Activated T-cell treated with anti-CD3 and anti-CD28 coated beads, Interleukin-2, amount 50 U/mL, for 72 hours (primary cell): Measurements from ENCODE around the gene SLC22A13. TPM values are rescaled to one million over a fixed set of nuclear protein-coding genes. Genes with fewer than 3 reads are reported as not detected.
"Not testable (repeated sequence)": the region's sequence is repeated elsewhere in the genome, so short reads cannot be mapped to it uniquely, and the experiment has no call there.

Experiments
- ATAC-seq, 2 donors: fragments of 150-1000 bp; cut with Tn5 transposase; replicated peaks in 1 of 2; 2 replicates each; pipeline ENCODE4 v1.10.0; 2021; ENCODE audit warnings: moderate library complexity in 2 of 2, mild to moderate bottlenecking in 1 of 2
- DNase-seq, 2 donors: peaks; one replicate each; pipeline ENCODE4 v3.0.0; 2021 to 2022; ENCODE audit warnings: mixed read lengths in 1 of 2
- H3K27ac Mint-ChIP-seq: one replicate; pipeline ENCODE4 v1.8.0; 2022; ENCODE audit warnings: mild to moderate bottlenecking, moderate library complexity, mixed read lengths
- H3K27me3 Mint-ChIP-seq: one replicate; pipeline ENCODE4 v1.8.0; 2022; ENCODE audit warnings: low read depth, mixed read lengths
- H3K36me3 Mint-ChIP-seq, 2 donors: one replicate each; pipeline ENCODE4 v1.8.0; 2022; ENCODE audit warnings: mixed read lengths in 2 of 2, mild to moderate bottlenecking in 1 of 2; ENCODE audit not compliant: insufficient read depth in 2 of 2
- H3K4me1 Mint-ChIP-seq: one replicate; pipeline ENCODE4 v1.8.0; 2022; ENCODE audit warnings: low read depth, mixed read lengths
- H3K4me3 Mint-ChIP-seq, 2 donors: one replicate each; pipeline ENCODE4 v1.8.0; 2022; ENCODE audit warnings: mild to moderate bottlenecking in 2 of 2, mixed read lengths in 2 of 2, moderate library complexity in 2 of 2
- H3K9me3 Mint-ChIP-seq, 2 donors: one replicate each; pipeline ENCODE4 v1.8.0; 2022; ENCODE audit warnings: mixed read lengths in 2 of 2
- total RNA-seq, 2 donors: library from RNA; stranded (reverse); gene quantifications; one replicate each; pipeline ENCODE4 v1.2.3, GENCODE V29; 2022

SLC22A13 gene
- total RNA-seq, 2 donors from 2014 or later, result 1.0 to 1.2 TPM

GRCh38 chr3:38270606-38271005, 5.0 kb downstream of the SLC22A13 start:
- no peaks in the 10 kb centered on the region for H3K27me3 Mint-ChIP-seq
- peaks cover 12% of the 10 kb centered on the region for H3K4me1 Mint-ChIP-seq
- H3K27ac Mint-ChIP-seq, result no peak overlapping the region
- H3K9me3 Mint-ChIP-seq, result no peaks in the 10 kb centered on the region
- H3K36me3 Mint-ChIP-seq, result peaks cover 0 to 1% of the 10 kb centered on the region in 2 donors
- H3K4me3 Mint-ChIP-seq, result no peak overlapping the region
- DNase-seq, result no peak
- ATAC-seq, result no peak

DNA sequence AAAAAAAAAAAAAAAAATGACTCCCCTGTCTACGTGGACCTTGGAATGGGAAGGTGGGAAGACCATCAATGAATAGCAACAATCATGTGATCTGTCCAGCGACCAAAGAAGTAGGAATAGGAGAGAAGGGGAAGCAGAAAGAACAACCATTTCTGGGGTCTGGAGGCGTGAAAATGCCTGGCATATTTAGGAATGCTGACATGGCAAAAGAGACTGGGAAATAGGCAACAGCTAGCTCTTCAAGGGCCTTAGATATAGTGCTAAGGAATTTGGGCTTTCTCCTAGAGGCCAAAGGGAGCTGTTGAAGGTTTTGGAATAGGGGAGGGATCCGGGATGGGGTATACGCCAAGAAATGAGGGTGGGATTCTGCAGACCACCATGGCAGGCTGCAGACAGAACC, 5.9 kb downstream of the SLC22A13 start:
- Mint-ChIP-seq H3K4me1 (peaks cover 12% of the 10 kb centered on the region), H3K27me3 (no peaks in the 10 kb centered on the region), H3K9me3 (no peaks in the 10 kb centered on the region), H3K36me3 (peaks cover 0 to 1% of the 10 kb centered on the region in 2 donors), H3K27ac (no peak overlapping the region), H3K4me3 (no peak overlapping the region)
- ATAC-seq (no peak), DNase-seq (no peak)

GRCh38 chr3:38274864-38275649, 9.4 kb downstream of the SLC22A13 start:
- H3K9me3 Mint-ChIP-seq, result no peaks in the 10 kb centered on the region
- no peaks in the 10 kb centered on the region for H3K4me1 Mint-ChIP-seq
- DNase-seq (no peak), ATAC-seq (no peak)
- no peaks in the 10 kb centered on the region for H3K27me3 Mint-ChIP-seq
- no peak overlapping the region for H3K4me3 Mint-ChIP-seq
- peaks cover 0 to 1% of the 10 kb centered on the region in 2 donors for H3K36me3 Mint-ChIP-seq
- H3K27ac Mint-ChIP-seq, result no peak overlapping the region

DNA sequence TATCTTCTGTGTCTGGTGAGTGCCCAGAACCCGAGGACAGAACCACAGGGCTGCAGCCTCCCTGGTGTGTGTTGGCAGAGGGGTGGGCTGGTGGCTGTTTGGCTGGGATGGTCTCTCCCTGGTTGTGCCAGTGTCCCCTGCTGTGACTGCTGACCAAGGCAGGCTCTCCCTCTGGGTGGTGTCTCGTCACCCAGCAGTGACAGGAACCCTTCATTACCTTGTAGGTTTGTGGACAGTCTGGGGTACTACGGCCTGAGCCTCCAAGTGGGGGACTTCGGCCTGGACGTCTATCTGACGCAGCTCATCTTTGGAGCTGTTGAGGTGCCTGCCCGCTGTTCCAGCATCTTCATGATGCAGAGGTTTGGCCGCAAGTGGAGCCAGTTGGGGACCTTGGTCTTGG, 10.0 kb downstream of the SLC22A13 start:
- Mint-ChIP-seq H3K27me3 (no peaks in the 10 kb centered on the region), H3K9me3 (no peaks in the 10 kb centered on the region), H3K4me3 (no peak overlapping the region), H3K36me3 (peaks cover 0 to 1% of the 10 kb centered on the region in 2 donors), H3K27ac (no peak overlapping the region), H3K4me1 (no peaks in the 10 kb centered on the region)
- DNase-seq (no peak), ATAC-seq (no peak)

GRCh38 chr3:38276081-38276916, 10.7 kb downstream of the SLC22A13 start:
- H3K27ac Mint-ChIP-seq, result no peak overlapping the region

GRCh38 chr3:38276917-38277630, 11.5 kb downstream of the SLC22A13 start:
- H3K4me3 Mint-ChIP-seq, result no peak overlapping the region
- no peak for ATAC-seq
- H3K27ac Mint-ChIP-seq, result no peak overlapping the region
- DNase-seq, result no peak
- no peaks in the 10 kb centered on the region for H3K9me3 Mint-ChIP-seq
- H3K4me1 Mint-ChIP-seq, result no peaks in the 10 kb centered on the region
- H3K36me3 Mint-ChIP-seq, result no peaks in the 10 kb centered on the region
- no peaks in the 10 kb centered on the region for H3K27me3 Mint-ChIP-seq

More at GRCh38 chr3:38276081-38276916, 10.7 kb downstream of the SLC22A13 start:
- ATAC-seq (no peak), DNase-seq (no peak)
- H3K27me3 Mint-ChIP-seq, result no peaks in the 10 kb centered on the region
- no peaks in the 10 kb centered on the region for H3K4me1 Mint-ChIP-seq
- no peak overlapping the region for H3K4me3 Mint-ChIP-seq
- H3K9me3 Mint-ChIP-seq, result no peaks in the 10 kb centered on the region
- no peaks in the 10 kb centered on the region for H3K36me3 Mint-ChIP-seq

- Mint-ChIP-seq H3K27me3 (no peaks in the 10 kb centered on the region), H3K9me3 (no peaks in the 10 kb centered on the region), H3K4me1 (no peaks in the 10 kb centered on the region), H3K4me3 (no peak overlapping the region), H3K27ac (no peak overlapping the region), H3K36me3 (no peaks in the 10 kb centered on the region)
- no peak for DNase-seq
- no peak for ATAC-seq
These were observed 13.2 kb downstream of the SLC22A13 start for GRCh38 chr3:38278841-38279240.

DNA sequence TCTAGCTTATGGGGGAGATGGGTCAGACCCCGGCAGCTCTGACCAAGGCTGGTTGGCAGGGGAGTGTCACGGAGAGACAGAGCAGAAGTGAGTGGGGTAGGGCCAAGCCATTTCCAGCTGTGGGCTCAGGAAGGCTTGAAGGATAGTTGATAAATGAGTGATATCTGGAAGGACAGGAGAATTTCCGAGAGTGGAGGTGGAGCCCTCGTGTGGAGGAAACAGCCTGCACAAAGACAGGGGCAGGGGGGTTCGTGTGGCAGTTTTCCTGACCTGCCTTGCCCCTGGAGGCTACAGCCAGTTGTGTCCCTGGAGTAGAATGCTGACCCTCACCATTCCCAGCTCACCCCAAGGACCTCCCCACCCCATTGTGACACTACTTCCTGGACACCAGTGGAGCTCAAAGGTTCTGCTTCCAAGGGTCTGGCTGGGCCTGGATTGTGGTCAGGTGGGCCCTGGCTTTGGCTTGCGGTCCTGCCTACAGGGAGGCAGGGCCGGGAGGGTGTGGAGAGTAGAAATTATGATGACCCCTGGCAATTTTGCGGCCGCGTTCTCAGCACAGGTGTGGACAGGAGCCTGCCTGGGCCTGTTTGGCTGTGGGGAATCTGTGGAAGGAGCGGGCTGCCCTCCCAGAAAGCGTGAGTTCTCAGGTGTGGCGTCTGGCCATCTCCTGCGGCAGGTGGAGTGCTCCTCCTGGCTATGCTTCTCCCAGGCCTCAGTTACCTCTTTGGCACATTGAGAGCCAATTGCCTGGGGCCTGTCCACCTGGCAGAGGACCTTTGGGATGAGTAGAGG, 16.5 kb downstream of the SLC22A13 start, which contains the start of gene SLC22A14:
TSS of gene SLC22A14 (plus strand) at position 400 of the 792 bp plus-strand sequence. CDS start 23,733 bp downstream, outside the sequence.
- Mint-ChIP-seq H3K27me3 (no peaks in the 10 kb centered on the region), H3K9me3 (no peaks in the 10 kb centered on the region), H3K36me3 (no peaks in the 10 kb centered on the region), H3K27ac (no peak within 1 kb of the TSS), H3K4me3 (no peak within 1 kb of the TSS), H3K4me1 (no peaks in the 10 kb centered on the region)
- no peak for ATAC-seq
- no peak for DNase-seq

GRCh38 chr3:38283810-38284755, 18.5 kb downstream of the SLC22A13 start:
- ATAC-seq (no peak), DNase-seq (no peak)
- H3K36me3 Mint-ChIP-seq, result no peaks in the 10 kb centered on the region
- no peak overlapping the region for H3K27ac Mint-ChIP-seq
- H3K4me3 Mint-ChIP-seq, result no peak overlapping the region
- H3K9me3 Mint-ChIP-seq, result no peaks in the 10 kb centered on the region
- H3K4me1 Mint-ChIP-seq, result no peaks in the 10 kb centered on the region
- H3K27me3 Mint-ChIP-seq, result no peaks in the 10 kb centered on the region

- Mint-ChIP-seq H3K27ac (no peak overlapping the region), H3K9me3 (no peaks in the 10 kb centered on the region), H3K27me3 (no peaks in the 10 kb centered on the region), H3K36me3 (no peaks in the 10 kb centered on the region), H3K4me3 (no peak overlapping the region), H3K4me1 (no peaks in the 10 kb centered on the region)
- ATAC-seq, result no peak
- DNase-seq, result no peak
These were observed 19.1 kb downstream of the SLC22A13 start for GRCh38 chr3:38284756-38285150.

DNA sequence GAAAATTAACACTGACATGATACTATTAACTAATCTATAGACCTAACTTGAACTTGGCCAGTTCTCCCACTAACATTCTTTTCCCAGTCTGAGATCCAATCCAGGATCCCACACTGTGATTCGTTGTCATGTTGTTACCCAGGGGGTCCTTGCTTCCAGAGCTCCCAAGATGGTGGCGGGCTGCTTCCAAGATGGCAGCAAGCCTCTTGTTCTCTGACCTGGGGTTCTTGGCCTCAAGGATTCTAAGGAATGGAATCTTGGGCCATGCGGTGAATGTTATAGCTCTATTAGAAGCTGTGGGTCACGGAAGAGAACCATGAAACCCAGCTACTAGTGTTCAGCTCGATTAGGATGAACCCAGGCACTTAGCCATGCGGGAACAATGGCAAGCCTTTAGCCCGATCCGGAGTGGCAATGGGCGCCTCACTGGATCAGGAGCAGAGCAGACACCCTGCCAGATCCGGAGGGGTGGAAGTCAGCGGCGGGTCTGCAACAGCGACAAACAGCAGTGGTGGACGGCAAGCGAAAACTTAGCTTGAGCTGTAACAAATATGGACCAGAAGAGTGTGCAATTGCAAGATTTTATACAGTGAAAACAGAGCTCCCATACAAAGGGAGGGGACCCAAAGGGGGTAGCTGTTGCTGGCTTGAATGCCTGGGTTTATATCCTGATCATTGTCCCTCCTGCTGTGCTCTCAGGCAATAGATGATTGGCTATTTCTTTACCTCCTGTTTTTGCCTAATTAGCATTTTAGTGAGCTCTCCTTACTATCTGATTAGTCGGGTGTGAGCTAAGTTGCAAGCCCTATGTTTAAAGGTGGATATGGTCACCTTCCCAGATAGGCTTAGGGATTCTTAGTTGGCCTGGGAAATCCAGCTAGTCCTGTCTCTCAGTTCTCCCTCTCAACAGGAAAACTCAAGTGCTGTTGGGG, 23.9 kb downstream of the SLC22A13 start:
- not testable (repeated sequence) for H3K4me1 Mint-ChIP-seq, H3K36me3 Mint-ChIP-seq, DNase-seq, H3K4me3 Mint-ChIP-seq, H3K27me3 Mint-ChIP-seq, H3K9me3 Mint-ChIP-seq, H3K27ac Mint-ChIP-seq, ATAC-seq
